B cell (primary cell): ENCODE data around the gene CLIP1.

Experiments used
- CTCF ChIP-seq: fragments of 200-600 bp; IDR thresholded peaks from one replicate; pipeline ENCODE4 v1.8.0; 2022; ENCODE audit warnings: antibody characterized with exemption, mild to moderate bottlenecking
- EZH2 ChIP-seq: IDR thresholded peaks from 2 replicates; pipeline ENCODE4 v1.6.1; 2012; ENCODE audit warnings: borderline replicate concordance, low read depth, mild to moderate bottlenecking, moderate library complexity, low read length; ENCODE audit not compliant: insufficient read depth, poor library complexity, severe bottlenecking

- TF ChIP-seq CTCF (no peak), EZH2 (no peak)
Measured at GRCh38 chr12:122382919-122383350, 39.5 kb downstream of the CLIP1 start.
